Measurements from ENCODE around the gene MCTP2. TPM values are rescaled to one million over a fixed set of nuclear protein-coding genes. Genes with fewer than 3 reads are reported as not detected.

Gene MCTP2
- total RNA-seq, 4 donors from 2014 or later, result 0.13 to 2.0 (median 0.43) TPM

- intact Hi-C loops (cut with DNase I; ENCODE audit: low total_unique reads) (no loop called here), in situ Hi-C loops (cut with MboI; ENCODE audit: low sequenced_read_pairs in 4 of 4) (no loop called here)
- Histone ChIP-seq H3K9me3 (no peaks in the 10 kb centered on the region), H3K4me1 (no peaks in the 10 kb centered on the region), H3K36me3 (no peaks in the 10 kb centered on the region), H3K27me3 (no peaks in the 10 kb centered on the region), H3K4me3 (no peak overlapping the region), H3K27ac (no peak overlapping the region)
- no peak for TF ChIP-seq POLR2A (IDR thresholded peaks at IDR 0.05)
- TF ChIP-seq CTCF (IDR thresholded peaks at IDR 0.05 in 4 of 5, conservative IDR thresholded peaks at IDR 0.05 in 1 of 5), result no peak
- no peak for ATAC-seq
- no peak for DNase-seq
These were observed 215.1 kb downstream of the MCTP2 start for GRCh38 chr15:94446441-94446840.

- Histone ChIP-seq H3K4me3 (no peak overlapping the region), H3K9me3 (no peaks in the 10 kb centered on the region), H3K4me1 (no peaks in the 10 kb centered on the region), H3K36me3 (no peaks in the 10 kb centered on the region), H3K27me3 (no peaks in the 10 kb centered on the region), H3K27ac (no peak overlapping the region)
- intact Hi-C loops (cut with DNase I; ENCODE audit: low total_unique reads), result no loop called here
- in situ Hi-C loops (cut with MboI; ENCODE audit: low sequenced_read_pairs in 4 of 4), result no loop called here
- ATAC-seq, result no peak
- DNase-seq, result no peak
- TF ChIP-seq POLR2A (IDR thresholded peaks at IDR 0.05) (no peak), CTCF (IDR thresholded peaks at IDR 0.05 in 4 of 5, conservative IDR thresholded peaks at IDR 0.05 in 1 of 5) (no peak)
These were observed 220.1 kb downstream of the MCTP2 start for GRCh38 chr15:94451466-94451865.

- Histone ChIP-seq H3K27me3 (no peaks in the 10 kb centered on the region), H3K9me3 (no peaks in the 10 kb centered on the region), H3K27ac (no peak overlapping the region), H3K4me3 (no peak overlapping the region), H3K36me3 (no peaks in the 10 kb centered on the region), H3K4me1 (no peaks in the 10 kb centered on the region)
- TF ChIP-seq CTCF (IDR thresholded peaks at IDR 0.05 in 4 of 5, conservative IDR thresholded peaks at IDR 0.05 in 1 of 5) (no peak), POLR2A (IDR thresholded peaks at IDR 0.05) (no peak)
- in situ Hi-C loops (cut with MboI; ENCODE audit: low sequenced_read_pairs in 4 of 4), result no loop called here
- intact Hi-C loops (cut with DNase I; ENCODE audit: low total_unique reads), result no loop called here
- DNase-seq, result no peak
- no peak for ATAC-seq
These were observed 222.0 kb downstream of the MCTP2 start for GRCh38 chr15:94453227-94453988.

- H3K9me3 ChIP-seq, result no peaks in the 10 kb centered on the region
- H3K4me3 ChIP-seq, result no peak overlapping the region
- H3K27ac ChIP-seq, result no peak overlapping the region
- no peaks in the 10 kb centered on the region for H3K36me3 ChIP-seq
- intact Hi-C loops (cut with DNase I; ENCODE audit: low total_unique reads), result no loop called here
- ATAC-seq, result no peak
- in situ Hi-C loops (cut with MboI; ENCODE audit: low sequenced_read_pairs in 4 of 4), result no loop called here
- DNase-seq, result no peak
- H3K4me1 ChIP-seq, result no peaks in the 10 kb centered on the region
- H3K27me3 ChIP-seq, result no peaks in the 10 kb centered on the region
- no peak for TF ChIP-seq CTCF (IDR thresholded peaks at IDR 0.05 in 4 of 5, conservative IDR thresholded peaks at IDR 0.05 in 1 of 5)
- no peak for TF ChIP-seq POLR2A (IDR thresholded peaks at IDR 0.05)
These were observed 223.9 kb downstream of the MCTP2 start for GRCh38 chr15:94455297-94455696.

- Histone ChIP-seq H3K9me3 (no peaks in the 10 kb centered on the region), H3K4me3 (no peak overlapping the region), H3K27ac (no peak overlapping the region), H3K36me3 (no peaks in the 10 kb centered on the region), H3K4me1 (no peaks in the 10 kb centered on the region), H3K27me3 (no peaks in the 10 kb centered on the region)
- ATAC-seq (no peak), DNase-seq (no peak)
- TF ChIP-seq POLR2A (IDR thresholded peaks at IDR 0.05) (no peak), CTCF (IDR thresholded peaks at IDR 0.05 in 4 of 5, conservative IDR thresholded peaks at IDR 0.05 in 1 of 5) (no peak)
- intact Hi-C loops (cut with DNase I; ENCODE audit: low total_unique reads) (no loop called here), in situ Hi-C loops (cut with MboI; ENCODE audit: low sequenced_read_pairs in 4 of 4) (no loop called here)
These were observed 224.9 kb downstream of the MCTP2 start for GRCh38 chr15:94456226-94456625.

Data from gastrocnemius medialis (tissue), 4 donors.